Measurements from ENCODE around the gene C15orf61. TPM values are rescaled to one million over a fixed set of nuclear protein-coding genes. Genes with fewer than 3 reads are reported as not detected.

Gene C15orf61
- total and polyA plus RNA-seq, 2 of the 13 experiments (the other 11 are each of a cell fraction or from before 2014, with no cell fraction given), result 2.1 to 6.6 TPM

- Histone ChIP-seq H3K9me3 (ENCODE audit: low read length) (no peaks in the 10 kb centered on the region), H4K20me1 (ENCODE audit: insufficient read depth, low read length) (no peaks in the 10 kb centered on the region), H3K27me3 (ENCODE audit: control insufficient read depth in 1 of 2, insufficient read depth in 2 of 2, low read length in 2 of 2) (no peaks in the 10 kb centered on the region), H3K36me3 (replicated peaks in 1 of 2; ENCODE audit: control insufficient read depth in 1 of 2, insufficient read depth in 2 of 2, low read length in 2 of 2) (no peaks in the 10 kb centered on the region), H3K9ac (ENCODE audit: insufficient read depth, low read depth, low read length) (no peak overlapping the region), H3K4me2 (ENCODE audit: low read depth, low read length) (no peak overlapping the region), H2AFZ (ENCODE audit: low read length) (no peak overlapping the region), H3K4me3 (replicated peaks in 1 of 3; ENCODE audit: insufficient read depth in 1 of 3, low read depth in 2 of 3, low read length in 3 of 3) (no peak overlapping the region), H3K79me2 (ENCODE audit: insufficient read depth, low read length) (no peaks in the 10 kb centered on the region), H3K27ac (ENCODE audit: extremely low read length, insufficient read depth, low read length) (no peak overlapping the region), H3K4me1 (ENCODE audit: insufficient read depth, low read length) (peaks cover 8% of the 10 kb centered on the region; the same call in 1 of the 2 replicates)
- TF ChIP-seq MXD4 (CRISPR knock-in tag; IDR thresholded peaks at IDR 0.05) (no peak), ZFY (CRISPR knock-in tag; IDR thresholded peaks at IDR 0.05) (no peak), HNF4A (CRISPR knock-in tag; IDR thresholded peaks at IDR 0.05) (no peak), KAT8 (CRISPR knock-in tag; IDR thresholded peaks at IDR 0.05) (no peak), ARNT2 (CRISPR knock-in tag; IDR thresholded peaks at IDR 0.05; ENCODE audit: low read depth) (no peak), ZNF17 (CRISPR knock-in tag; IDR thresholded peaks at IDR 0.05) (no peak), ZBTB42 (CRISPR knock-in tag; IDR thresholded peaks at IDR 0.05) (no peak), ZNF12 (CRISPR knock-in tag; IDR thresholded peaks at IDR 0.05) (no peak)
- in situ Hi-C loops (cut with HindIII; ENCODE audit: extremely low pct_ligation_motif_present, low pct_unique_long_range_greater_than_20kb), result no loop called here
- DNase-seq (ENCODE audit: low spot score) (no peak), ATAC-seq (no peak), FAIRE-seq (no peak)
- no TSS peak for BruUV-seq (replicated peaks)
- ChIA-PET POLR2A (no interaction called here), CTCF (ENCODE audit: low intra/inter-chr PET ratio, low total read pairs) (no interaction called here)
- WGBS (ENCODE audit: low lambda C conversion rate), result 73% methylated on average over 1 of the region's 1 CpG
- intact Hi-C loops (cut with micrococcal nuclease; ENCODE audit: unreplicated experiment), result no loop called here
Observed at GRCh38 chr15:67534360-67534759, 13.4 kb downstream of the C15orf61 start.

- H3K4me2 ChIP-seq (ENCODE audit: low read depth, low read length), result no peak overlapping the region
- TF ChIP-seq ZNF605 (CRISPR knock-in tag; IDR thresholded peaks at IDR 0.05) (no peak), ZNF850 (CRISPR knock-in tag; conservative IDR thresholded peaks at IDR 0.05) (no peak), PAX8 (CRISPR knock-in tag; IDR thresholded peaks at IDR 0.05; ENCODE audit: borderline replicate concordance) (no peak), GTF2F1 (IDR thresholded peaks at IDR 0.05; ENCODE audit: low read length) (no peak), TCF7 (IDR thresholded peaks at IDR 0.05; ENCODE audit: low read depth) (no peak), ATF6 (CRISPR knock-in tag; conservative IDR thresholded peaks at IDR 0.05) (no peak), GATA4 (IDR thresholded peaks at IDR 0.05; ENCODE audit: borderline replicate concordance, low read depth) (no peak), AHR (CRISPR knock-in tag; IDR thresholded peaks at IDR 0.05) (no peak), MIER3 (CRISPR knock-in tag; IDR thresholded peaks at IDR 0.05; ENCODE audit: borderline replicate concordance) (no peak), ZMYM3 (CRISPR knock-in tag; IDR thresholded peaks at IDR 0.05) (no peak)
- TF ChIP-seq, protein P1, sequence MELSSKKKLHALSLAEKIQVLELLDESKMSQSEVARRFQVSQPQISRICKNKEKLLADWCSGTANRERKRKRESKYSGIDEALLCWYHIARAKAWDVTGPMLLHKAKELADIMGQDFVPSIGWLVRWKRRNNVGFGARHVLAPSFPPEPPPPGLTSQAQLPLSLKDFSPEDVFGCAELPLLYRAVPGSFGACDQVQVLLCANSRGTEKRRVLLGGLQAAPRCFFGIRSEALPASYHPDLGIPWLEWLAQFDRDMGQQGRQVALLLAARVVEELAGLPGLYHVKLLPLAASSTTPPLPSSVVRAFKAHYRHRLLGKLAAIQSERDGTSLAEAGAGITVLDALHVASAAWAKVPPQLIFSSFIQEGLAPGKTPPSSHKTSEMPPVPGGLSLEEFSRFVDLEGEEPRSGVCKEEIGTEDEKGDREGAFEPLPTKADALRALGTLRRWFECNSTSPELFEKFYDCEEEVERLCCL (CRISPR knock-in tag; IDR thresholded peaks at IDR 0.05; ENCODE audit: borderline replicate concordance), result no peak
- ChIA-PET CTCF (ENCODE audit: low intra/inter-chr PET ratio, low total read pairs) (no interaction called here), POLR2A (interaction anchor here (1.8 kb wide), 1 partner anchor 16 kb away, joined by 4 read pairs; the partner anchor contains the start of gene C15orf61)
- no peaks in the 10 kb centered on the region for H3K36me3 ChIP-seq (replicated peaks in 1 of 2; ENCODE audit: control insufficient read depth in 1 of 2, insufficient read depth in 2 of 2, low read length in 2 of 2)
- H2AFZ ChIP-seq (ENCODE audit: low read length), result no peak overlapping the region
- in situ Hi-C loops (cut with HindIII; ENCODE audit: extremely low pct_ligation_motif_present, low pct_unique_long_range_greater_than_20kb) (no loop called here), intact Hi-C loops (cut with micrococcal nuclease; ENCODE audit: unreplicated experiment) (no loop called here)
- no peak for DNase-seq (ENCODE audit: low spot score)
- H3K27ac ChIP-seq (ENCODE audit: extremely low read length, insufficient read depth, low read length), result no peak overlapping the region
- peaks cover 16% of the 10 kb centered on the region for H3K4me1 ChIP-seq (ENCODE audit: insufficient read depth, low read length)
- no peak overlapping the region for H3K4me3 ChIP-seq (replicated peaks in 1 of 3; ENCODE audit: insufficient read depth in 1 of 3, low read depth in 2 of 3, low read length in 3 of 3)
- no peaks in the 10 kb centered on the region for H4K20me1 ChIP-seq (ENCODE audit: insufficient read depth, low read length)
- 90% methylated on average over 1 of the region's 1 CpG for WGBS (ENCODE audit: low lambda C conversion rate)
- ATAC-seq, result no peak
- no peaks in the 10 kb centered on the region for H3K79me2 ChIP-seq (ENCODE audit: insufficient read depth, low read length)
- no peak for FAIRE-seq
- BruUV-seq (replicated peaks), result no TSS peak
- no peaks in the 10 kb centered on the region for H3K9me3 ChIP-seq (ENCODE audit: low read length)
- H3K27me3 ChIP-seq (ENCODE audit: control insufficient read depth in 1 of 2, insufficient read depth in 2 of 2, low read length in 2 of 2), result no peaks in the 10 kb centered on the region; a peak in 1 of 5 replicates
- no peak overlapping the region for H3K9ac ChIP-seq (ENCODE audit: insufficient read depth, low read depth, low read length)
Observed at GRCh38 chr15:67537771-67538170, 16.8 kb downstream of the C15orf61 start.
